Endothelial cell of umbilical vein (primary cell): ENCODE results near the gene CLCNKA. TPM values are rescaled to one million over a fixed set of nuclear protein-coding genes. Genes with fewer than 3 reads are reported as not detected.

ENCODE experiments used
- BruUV-seq: library from RNA; stranded (reverse); fragments of 400-500 nt; replicated peaks from 2 replicates; lab custom pipeline; 2021; lab: Mats Ljungman, UMichigan
- CTCF ChIA-PET: fragments of 300-600, 350-600 bp; sonication (Branson Sonifier 250); formaldehyde crosslinking; loops from one replicate; lab custom pipeline; 2021; ENCODE audit warnings: antibody characterized with exemption, inconsistent platforms; lab: Charles Lee
- POLR2A ChIA-PET: fragments of 300-600, 350-600 bp; sonication (Branson Sonifier 250); formaldehyde crosslinking; loops from one replicate; lab custom pipeline; 2021; ENCODE audit warnings: antibody characterized with exemption, inconsistent platforms; lab: Charles Lee
- DNase-seq: peaks from one replicate; pipeline ENCODE4 v3.0.0-alpha.2; 2011; ENCODE audit warnings: low read depth, low spot score
- FAIRE-seq: peaks from 2 replicates; lab custom pipeline; 2011; peaks lifted over from hg19 to GRCh38; lab: Jason Lieb, UNC
- H2AFZ ChIP-seq: 2 replicates; pipeline ENCODE4 v1.6.0; 2012; ENCODE audit warnings: low read depth, low read length, control low read depth, inconsistent platforms
- H3K27ac ChIP-seq: 2 replicates; pipeline ENCODE4 v1.5.1; 2011; ENCODE audit warnings: low read depth, mild to moderate bottlenecking, control low read depth, low read length, moderate library complexity; ENCODE audit not compliant: insufficient read depth
- H3K27me3 ChIP-seq, 2 experiments: 2 replicates each; pipeline versions ENCODE4 v1.6.0 to v1.6.1; 2011; ENCODE audit warnings: low read length in 2 of 2, mixed read lengths in 1 of 2; ENCODE audit not compliant: control insufficient read depth in 2 of 2, insufficient read depth in 2 of 2
- H3K36me3 ChIP-seq, 2 experiments: 2 replicates in 1 of 2; 3 replicates in 1 of 2; pipeline ENCODE4 v1.5.1; 2011; ENCODE audit warnings: low read length in 2 of 2, mild to moderate bottlenecking in 1 of 2, moderate library complexity in 1 of 2; ENCODE audit not compliant: control insufficient read depth in 2 of 2, insufficient read depth in 2 of 2; ENCODE audit errors: extremely low read depth in 1 of 2
- H3K4me1 ChIP-seq: 3 replicates; pipeline ENCODE4 v1.5.1; 2011; ENCODE audit warnings: mild to moderate bottlenecking, low read length; ENCODE audit not compliant: control insufficient read depth, insufficient read depth; ENCODE audit errors: extremely low read depth
- H3K4me2 ChIP-seq: 2 replicates; pipeline ENCODE4 v1.6.1; 2011; ENCODE audit warnings: low read length, control low read depth, mixed read lengths; ENCODE audit not compliant: insufficient read depth
- H3K4me3 ChIP-seq, 3 experiments: fragments of 200-600 bp in 1 of 3; sonication (generic), shearing (Covaris generic) in 1 of 3; replicated peaks in 1 of 3; 2 replicates each; pipeline ENCODE4 v1.5.1; 2011 to 2016; ENCODE audit warnings: control low read depth in 3 of 3, low read length in 3 of 3, mild to moderate bottlenecking in 2 of 3, inconsistent platforms in 1 of 3, low read depth in 1 of 3, moderate library complexity in 1 of 3; ENCODE audit not compliant: insufficient read depth in 1 of 3
- H3K79me2 ChIP-seq: 2 replicates; pipeline ENCODE4 v1.6.0; 2012; ENCODE audit warnings: low read length, inconsistent platforms; ENCODE audit not compliant: control insufficient read depth, insufficient read depth
- H3K9ac ChIP-seq: replicated peaks from 2 replicates; pipeline ENCODE3; 2011; ENCODE audit warnings: low read length, control low read depth; ENCODE audit not compliant: insufficient read depth; ENCODE audit errors: extremely low read depth
- H3K9me1 ChIP-seq: replicated peaks from 3 replicates; pipeline ENCODE4 v1.6.0; 2011; ENCODE audit warnings: mild to moderate bottlenecking, low read length; ENCODE audit not compliant: control insufficient read depth, insufficient read depth; ENCODE audit errors: extremely low read depth
- H3K9me3 ChIP-seq: replicated peaks from 2 replicates; pipeline ENCODE4 v1.5.1; 2012; ENCODE audit warnings: low read length, inconsistent platforms; ENCODE audit not compliant: control insufficient read depth, insufficient read depth
- H4K20me1 ChIP-seq: replicated peaks from 2 replicates; pipeline ENCODE3; 2011; ENCODE audit warnings: mild to moderate bottlenecking, low read length; ENCODE audit not compliant: control insufficient read depth, insufficient read depth; ENCODE audit errors: extremely low read depth
- CTCF ChIP-seq, 2 donors: IDR thresholded peaks; 1 replicate in 1 of 2; 2 replicates in 1 of 2; pipeline ENCODE4 v1.5.1; 2011; ENCODE audit warnings: low read length in 2 of 2, mild to moderate bottlenecking in 2 of 2, moderate library complexity in 2 of 2, control low read depth in 1 of 2, inconsistent platforms in 1 of 2, low read depth in 1 of 2; ENCODE audit not compliant: insufficient read depth in 1 of 2; ENCODE audit errors: extremely low read depth in 1 of 2
- EZH2 ChIP-seq: IDR thresholded peaks from 2 replicates; pipeline ENCODE4 v1.6.1; 2012; ENCODE audit warnings: borderline replicate concordance, low read depth, mild to moderate bottlenecking, moderate library complexity, low read length, inconsistent platforms; ENCODE audit not compliant: severe bottlenecking
- FOS ChIP-seq: IDR thresholded peaks from 2 replicates; pipeline ENCODE4 v1.6.1; 2011; ENCODE audit warnings: mild to moderate bottlenecking, low read length, moderate library complexity, borderline replicate concordance; ENCODE audit not compliant: insufficient read depth
- GATA2 ChIP-seq: IDR thresholded peaks from 2 replicates; pipeline ENCODE4 v1.7.0; 2011; ENCODE audit warnings: low read depth, mild to moderate bottlenecking, moderate library complexity, mixed read lengths, low read length; ENCODE audit not compliant: insufficient read length, insufficient read depth
- JUN ChIP-seq: IDR thresholded peaks from 2 replicates; pipeline ENCODE4 v1.6.1; 2011; ENCODE audit warnings: borderline replicate concordance, low read depth; ENCODE audit not compliant: insufficient read length, insufficient read depth
- MAX ChIP-seq: IDR thresholded peaks from 2 replicates; pipeline ENCODE4 v1.6.1; 2011; ENCODE audit not compliant: insufficient read depth, insufficient read length
- MYC ChIP-seq: IDR thresholded peaks from one replicate; pipeline ENCODE4 v1.6.1; 2011; ENCODE audit warnings: mild to moderate bottlenecking, low read depth, low read length
- POLR2A ChIP-seq: IDR thresholded peaks from 2 replicates; pipeline ENCODE4 v1.6.1; 2012; ENCODE audit warnings: low read depth, mild to moderate bottlenecking, control low read depth, low read length
- POLR2AphosphoS5 ChIP-seq: IDR thresholded peaks from 2 replicates; pipeline ENCODE4 v1.6.1; 2012; ENCODE audit warnings: low read depth, mild to moderate bottlenecking, control low read depth, low read length, moderate library complexity; ENCODE audit not compliant: insufficient read depth
- dilution Hi-C: fragments of 300-500 bp; cut with MboI; formaldehyde crosslinking; loops from one replicate; pipeline ENCODE4 v1.15.0; 2019; ENCODE audit warnings: low sequenced_read_pairs; ENCODE audit not compliant: extremely low pct_ligation_motif_present
- intact Hi-C: fragments of 100-400 bp; cut with micrococcal nuclease; formaldehyde crosslinking; loops from one replicate; pipeline ENCODE4 v1.10.0; 2022
- polyA plus RNA-seq, 4 experiments: library from polyadenylated mRNA; depleted of rRNA in 3 of 4; stranded (reverse) in 3 of 4; unstranded in 1 of 4; fragments of >200 nt; gene quantifications; 2 replicates each; pipeline versions ENCODE4 v1.2.1 to v1.2.3, GENCODE V29; 2011 to 2012; ENCODE audit warnings: missing spikeins in 1 of 4
- total RNA-seq: library from RNA; stranded (reverse); gene quantifications from 2 replicates; pipeline ENCODE4 v1.2.3, GENCODE V29; 2021

Gene CLCNKA
- total and polyA plus RNA-seq, 2 donors (not counting 3 experiments of a cell fraction or from before 2014, with no cell fraction given): not detected

- ChIA-PET CTCF (interaction anchor here (0.6 to 3.6 kb wide), 7 partner anchors 9 to 263 kb away, joined by 3 to 19 read pairs (median 4); no protein-coding TSS in a partner anchor), POLR2A (no interaction called here)
- no TSS peak for BruUV-seq
These were observed 33.0 kb downstream of the CLCNKA start for GRCh38 chr1:16054598-16055540.

More at GRCh38 chr1:16054598-16055540, 33.0 kb downstream of the CLCNKA start:
- no peak for FAIRE-seq
- H3K4me3 ChIP-seq: no peak overlapping the region
- peaks cover 0 to 4% of the 10 kb centered on the region in 2 experiments for H3K27me3 ChIP-seq
- H2AFZ ChIP-seq: no peak overlapping the region
- H3K4me1 ChIP-seq: no peaks in the 10 kb centered on the region
- no peak overlapping the region for H3K4me2 ChIP-seq
- no peaks in the 10 kb centered on the region for H3K9me1 ChIP-seq
- no peak overlapping the region for H3K27ac ChIP-seq
- no peaks in the 10 kb centered on the region for H3K79me2 ChIP-seq
- H4K20me1 ChIP-seq: no peaks in the 10 kb centered on the region
- no peaks in the 10 kb centered on the region for H3K36me3 ChIP-seq
- DNase-seq: no peak
- H3K9ac ChIP-seq: no peak overlapping the region
- TF ChIP-seq MYC: no peak
- no peak for TF ChIP-seq GATA2
- TF ChIP-seq EZH2: no peak
- TF ChIP-seq POLR2AphosphoS5: no peak
- no peak for TF ChIP-seq JUN
- TF ChIP-seq FOS: no peak
- TF ChIP-seq MAX: no peak
- TF ChIP-seq CTCF (IDR thresholded peaks at IDR 0.05; ENCODE audit: extremely low read depth in 1 of 2, insufficient read depth in 1 of 2, low read depth in 1 of 2, low read length in 2 of 2): no peak
- TF ChIP-seq POLR2A: no peak
- H3K9me3 ChIP-seq: no peaks in the 10 kb centered on the region
- dilution Hi-C loops (no loop called here), intact Hi-C loops (no loop called here)
